Measurements from ENCODE around the gene BFSP2. TPM values are rescaled to one million over a fixed set of nuclear protein-coding genes. Genes with fewer than 3 reads are reported as not detected.
A peak's percentile ranks its signal among the peaks of the same experiment; 100 is the strongest.

Gene BFSP2
- total and polyA plus RNA-seq, 4 donors: 0.14 to 0.35 TPM; not detected in 2

DNA sequence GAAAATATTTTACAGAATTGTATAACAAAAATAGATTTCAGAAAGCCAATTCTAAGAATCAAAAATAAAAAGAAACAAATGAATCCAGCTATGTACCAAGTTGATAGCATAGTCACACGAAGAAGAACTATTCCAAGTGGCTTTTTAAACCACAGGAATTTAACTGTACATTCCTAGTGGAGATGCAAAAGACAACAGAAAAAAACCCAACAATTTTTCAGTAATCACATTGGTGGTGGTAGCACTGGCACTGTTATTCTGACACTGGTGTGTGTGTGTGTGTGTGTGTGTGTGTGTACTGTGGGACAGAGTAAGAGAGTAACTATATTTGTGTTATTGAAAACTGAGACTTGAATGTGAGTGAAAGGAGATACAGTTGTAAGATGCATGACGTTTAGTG, 9.1 kb downstream of the BFSP2 start:
- no peaks in the 10 kb centered on the region for H3K36me3 ChIP-seq (ENCODE audit: control insufficient read depth in 4 of 4, insufficient read depth in 4 of 4, low read length in 4 of 4)
- peaks cover 0 to 2% (median 0%) of the 10 kb centered on the region in 4 donors for H3K9me3 ChIP-seq (ENCODE audit: control insufficient read depth in 4 of 4, insufficient read depth in 3 of 4, low read length in 3 of 4)
- TF ChIP-seq, protein P1, sequence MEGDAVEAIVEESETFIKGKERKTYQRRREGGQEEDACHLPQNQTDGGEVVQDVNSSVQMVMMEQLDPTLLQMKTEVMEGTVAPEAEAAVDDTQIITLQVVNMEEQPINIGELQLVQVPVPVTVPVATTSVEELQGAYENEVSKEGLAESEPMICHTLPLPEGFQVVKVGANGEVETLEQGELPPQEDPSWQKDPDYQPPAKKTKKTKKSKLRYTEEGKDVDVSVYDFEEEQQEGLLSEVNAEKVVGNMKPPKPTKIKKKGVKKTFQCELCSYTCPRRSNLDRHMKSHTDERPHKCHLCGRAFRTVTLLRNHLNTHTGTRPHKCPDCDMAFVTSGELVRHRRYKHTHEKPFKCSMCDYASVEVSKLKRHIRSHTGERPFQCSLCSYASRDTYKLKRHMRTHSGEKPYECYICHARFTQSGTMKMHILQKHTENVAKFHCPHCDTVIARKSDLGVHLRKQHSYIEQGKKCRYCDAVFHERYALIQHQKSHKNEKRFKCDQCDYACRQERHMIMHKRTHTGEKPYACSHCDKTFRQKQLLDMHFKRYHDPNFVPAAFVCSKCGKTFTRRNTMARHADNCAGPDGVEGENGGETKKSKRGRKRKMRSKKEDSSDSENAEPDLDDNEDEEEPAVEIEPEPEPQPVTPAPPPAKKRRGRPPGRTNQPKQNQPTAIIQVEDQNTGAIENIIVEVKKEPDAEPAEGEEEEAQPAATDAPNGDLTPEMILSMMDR (IDR thresholded peaks at IDR 0.05; ENCODE audit: control extremely low read depth, extremely low read depth): no peak
- no peak overlapping the region for H3K9ac ChIP-seq (ENCODE audit: insufficient read depth in 1 of 2, low read length in 2 of 2)
- DNase-seq: no peak
- H3K4me3 ChIP-seq: no peak overlapping the region
- no peak for ATAC-seq (ENCODE audit: insufficient read depth, low FRiP score)
- no peak overlapping the region for H3K27ac ChIP-seq (ENCODE audit: low read depth in 1 of 2, low read length in 1 of 2)
- H3K4me1 ChIP-seq (ENCODE audit: control insufficient read depth in 5 of 5, insufficient read depth in 5 of 5, low read length in 5 of 5): peaks cover 0 to 30% (median 0%) of the 10 kb centered on the region in 5 donors
- WGBS, 2 donors: 52 to 71% methylated on average over 2 of the region's 2 CpGs
- no peaks in the 10 kb centered on the region for H3K27me3 ChIP-seq (ENCODE audit: control insufficient read depth in 3 of 3, insufficient read depth in 3 of 3, low read length in 2 of 3)

DNA sequence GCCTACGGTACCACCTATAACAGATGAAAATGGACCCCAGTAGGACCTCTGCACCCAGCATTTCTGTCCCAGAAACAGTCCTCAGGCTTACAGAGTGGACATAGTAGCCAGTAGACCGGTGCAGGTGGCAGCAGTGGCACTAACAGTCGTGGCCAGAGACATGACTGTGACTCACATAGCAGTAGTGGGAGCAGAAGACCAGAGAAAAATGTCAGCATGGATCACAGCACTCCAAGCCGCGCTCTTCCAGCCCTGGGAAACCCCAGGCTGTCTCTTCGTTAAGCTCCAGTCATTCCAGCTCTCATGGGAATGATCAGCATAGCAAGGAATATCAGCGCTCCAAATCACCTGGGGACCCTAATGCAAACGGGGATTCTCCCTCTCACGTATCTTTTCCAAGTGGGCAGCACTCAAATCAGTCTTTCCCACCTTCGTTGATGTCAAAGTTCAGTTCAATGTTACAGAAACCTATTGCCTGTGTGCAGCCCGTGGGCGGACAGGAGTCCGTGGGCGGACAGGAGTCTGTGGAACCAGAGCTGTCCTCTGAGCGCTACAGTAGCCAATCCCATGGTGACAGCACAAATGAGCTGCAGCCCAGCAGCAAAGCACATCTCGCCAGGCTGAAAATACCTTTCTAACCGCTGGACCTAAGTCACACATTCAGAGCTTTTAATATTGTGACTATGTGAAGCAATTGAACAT, 10.5 kb downstream of the BFSP2 start:
- ATAC-seq (ENCODE audit: insufficient read depth, low FRiP score): no peak
- Histone ChIP-seq H3K36me3 (ENCODE audit: control insufficient read depth in 4 of 4, insufficient read depth in 4 of 4, low read length in 4 of 4) (no peaks in the 10 kb centered on the region), H3K27ac (ENCODE audit: low read depth in 1 of 2, low read length in 1 of 2) (no peak overlapping the region), H3K9me3 (ENCODE audit: control insufficient read depth in 4 of 4, insufficient read depth in 3 of 4, low read length in 3 of 4) (no peaks in the 10 kb centered on the region), H3K9ac (ENCODE audit: insufficient read depth in 1 of 2, low read length in 2 of 2) (no peak overlapping the region), H3K27me3 (ENCODE audit: control insufficient read depth in 3 of 3, insufficient read depth in 3 of 3, low read length in 2 of 3) (no peaks in the 10 kb centered on the region), H3K4me1 (ENCODE audit: control insufficient read depth in 5 of 5, insufficient read depth in 5 of 5, low read length in 5 of 5) (peaks cover 0 to 30% (median 0%) of the 10 kb centered on the region in 5 donors), H3K4me3 (no peak overlapping the region)
- WGBS, 2 donors: 88 to 89% methylated on average over 17 of the region's 17 CpGs
- TF ChIP-seq, protein P1 (IDR thresholded peaks at IDR 0.05; ENCODE audit: control extremely low read depth, extremely low read depth): no peak
- DNase-seq: no peak

DNA sequence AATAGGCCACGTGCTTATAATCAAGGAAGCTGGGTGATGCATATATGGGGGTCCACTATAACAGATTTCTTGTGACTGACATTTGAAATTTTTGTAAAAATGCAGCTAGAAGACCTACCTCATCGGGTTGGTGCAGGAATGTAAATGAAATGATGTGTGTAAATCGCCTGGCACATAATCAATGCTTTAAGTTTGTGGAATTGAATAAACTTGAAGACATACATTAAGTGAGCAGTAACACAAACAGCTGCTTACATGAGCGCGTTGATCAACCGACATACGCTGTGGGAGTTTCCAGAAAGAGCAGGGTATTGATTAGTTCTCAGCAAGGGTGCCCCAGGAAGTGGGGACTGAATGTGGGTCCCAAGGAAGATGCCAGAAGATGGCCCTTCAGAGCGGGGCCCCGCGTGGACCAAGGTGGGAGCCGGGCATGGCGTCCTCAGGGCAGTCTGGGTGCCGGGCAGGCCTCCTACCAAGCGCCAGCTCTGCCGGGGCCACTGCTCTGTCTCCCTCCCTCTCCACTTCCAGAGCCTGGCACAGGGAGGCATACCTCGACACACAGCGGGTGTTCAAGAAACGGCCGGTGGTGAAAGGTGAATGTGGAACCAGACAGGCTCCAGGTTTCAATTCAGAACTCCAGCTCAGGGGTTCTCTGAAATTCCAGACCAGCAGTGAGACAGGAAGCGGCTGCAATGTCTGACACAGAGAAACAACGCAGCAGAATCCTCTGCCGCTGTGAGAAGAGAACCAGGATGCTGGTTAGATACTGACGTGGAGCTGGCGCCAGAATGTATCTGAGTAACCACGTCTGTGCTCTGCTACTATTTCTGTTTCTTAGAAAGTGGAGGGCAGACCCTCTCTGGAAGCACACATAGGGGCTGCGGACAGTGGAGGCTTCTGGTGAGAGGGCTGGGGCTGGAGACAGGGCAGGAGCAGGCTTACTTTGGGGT, 12.6 kb downstream of the BFSP2 start:
- peaks cover 0 to 30% (median 0%) of the 10 kb centered on the region in 5 donors for H3K4me1 ChIP-seq (ENCODE audit: control insufficient read depth in 5 of 5, insufficient read depth in 5 of 5, low read length in 5 of 5)
- TF ChIP-seq, protein P1 (IDR thresholded peaks at IDR 0.05; ENCODE audit: control extremely low read depth, extremely low read depth): no peak
- no peak overlapping the region for H3K27ac ChIP-seq (ENCODE audit: low read depth in 1 of 2, low read length in 1 of 2)
- H3K27me3 ChIP-seq (ENCODE audit: control insufficient read depth in 3 of 3, insufficient read depth in 3 of 3, low read length in 2 of 3): no peaks in the 10 kb centered on the region
- DNase-seq (peak; percentile 74 to 95 (median 94)), ATAC-seq (ENCODE audit: insufficient read depth, low FRiP score) (no peak)
- H3K36me3 ChIP-seq (ENCODE audit: control insufficient read depth in 4 of 4, insufficient read depth in 4 of 4, low read length in 4 of 4): no peaks in the 10 kb centered on the region
- WGBS, 2 donors: 71 to 72% methylated on average over 26 of the region's 26 CpGs
- H3K4me3 ChIP-seq: no peak overlapping the region
- peak overlapping the region; percentile 30 to 53 for H3K9ac ChIP-seq (ENCODE audit: insufficient read depth in 1 of 2, low read length in 2 of 2)
- H3K9me3 ChIP-seq (ENCODE audit: control insufficient read depth in 4 of 4, insufficient read depth in 3 of 4, low read length in 3 of 4): no peaks in the 10 kb centered on the region

Data from lung (tissue), 12 donors.